Astrocyte (in vitro differentiated cells and primary cell): ENCODE results near the gene CACNA2D4. TPM values are rescaled to one million over a fixed set of nuclear protein-coding genes. Genes with fewer than 3 reads are reported as not detected.

ENCODE experiments used
- DNase-seq: peaks from one replicate; pipeline ENCODE4 v3.0.0-alpha.2; 2010; ENCODE audit warnings: low read depth
- FAIRE-seq: peaks from 2 replicates; lab custom pipeline; 2011; peaks lifted over from hg19 to GRCh38; lab: Jason Lieb, UNC
- H2AFZ ChIP-seq: 2 replicates; pipeline ENCODE4 v1.6.0; 2012; ENCODE audit warnings: low read depth, low read length, inconsistent platforms
- H3K27ac ChIP-seq: 2 replicates; pipeline ENCODE4 v1.5.1; 2011; ENCODE audit warnings: low read depth, low read length, inconsistent platforms
- H3K27me3 ChIP-seq: 2 replicates; pipeline ENCODE4 v1.6.0; 2011; ENCODE audit warnings: low read length, inconsistent platforms; ENCODE audit not compliant: insufficient read depth
- H3K36me3 ChIP-seq: 2 replicates; pipeline ENCODE4 v1.5.1; 2011; ENCODE audit warnings: low read length, inconsistent platforms; ENCODE audit not compliant: insufficient read depth
- H3K4me1 ChIP-seq: 2 replicates; pipeline ENCODE4 v1.5.1; 2011; ENCODE audit warnings: low read length, inconsistent platforms; ENCODE audit not compliant: insufficient read depth
- H3K4me2 ChIP-seq: 2 replicates; pipeline ENCODE4 v1.6.0; 2012; ENCODE audit warnings: low read length, inconsistent platforms
- H3K4me3 ChIP-seq: 2 replicates; pipeline ENCODE4 v1.5.1; 2011; ENCODE audit warnings: low read depth, mild to moderate bottlenecking, low read length, inconsistent platforms; ENCODE audit not compliant: insufficient read depth
- H3K79me2 ChIP-seq: 2 replicates; pipeline ENCODE4 v1.6.0; 2012; ENCODE audit warnings: mild to moderate bottlenecking, low read length, inconsistent platforms; ENCODE audit not compliant: insufficient read depth
- H3K9ac ChIP-seq: 2 replicates; pipeline ENCODE4 v1.6.0; 2012; ENCODE audit warnings: mild to moderate bottlenecking, low read length, inconsistent platforms
- H3K9me3 ChIP-seq: 2 replicates; pipeline ENCODE4 v1.5.1; 2012; ENCODE audit warnings: low read depth, mild to moderate bottlenecking, low read length, inconsistent platforms; ENCODE audit not compliant: insufficient read depth
- H4K20me1 ChIP-seq: 2 replicates; pipeline ENCODE4 v1.6.0; 2012; ENCODE audit warnings: low read length, inconsistent platforms; ENCODE audit not compliant: insufficient read depth
- H3K27ac Mint-ChIP-seq: one replicate; pipeline ENCODE4 v1.8.0; 2021; ENCODE audit warnings: mild to moderate bottlenecking, mixed read lengths; ENCODE audit not compliant: unreplicated experiment
- H3K27me3 Mint-ChIP-seq: one replicate; pipeline ENCODE4 v1.8.0; 2021; ENCODE audit warnings: low read depth, mixed read lengths; ENCODE audit not compliant: unreplicated experiment
- H3K36me3 Mint-ChIP-seq: one replicate; pipeline ENCODE4 v1.8.0; 2021; ENCODE audit warnings: low read depth, mixed read lengths; ENCODE audit not compliant: unreplicated experiment
- H3K4me1 Mint-ChIP-seq: one replicate; pipeline ENCODE4 v1.8.0; 2021; ENCODE audit warnings: low read depth, mixed read lengths; ENCODE audit not compliant: unreplicated experiment
- H3K4me3 Mint-ChIP-seq: one replicate; pipeline ENCODE4 v1.8.0; 2021; ENCODE audit warnings: mild to moderate bottlenecking, moderate library complexity, mixed read lengths; ENCODE audit not compliant: unreplicated experiment
- H3K9me3 Mint-ChIP-seq: one replicate; pipeline ENCODE4 v1.8.0; 2021; ENCODE audit warnings: mild to moderate bottlenecking, mixed read lengths; ENCODE audit not compliant: unreplicated experiment
- CTCF ChIP-seq: IDR thresholded peaks from 2 replicates; pipeline ENCODE4 v1.5.1; 2011; ENCODE audit warnings: low read depth, mild to moderate bottlenecking, inconsistent platforms, low read length, moderate library complexity; ENCODE audit not compliant: insufficient read depth
- EZH2 ChIP-seq: IDR thresholded peaks from 2 replicates; pipeline ENCODE4 v1.6.1; 2012; ENCODE audit warnings: mild to moderate bottlenecking, low read length, inconsistent platforms; ENCODE audit not compliant: insufficient read depth
- total RNA-seq: library from RNA; stranded (reverse); gene quantifications from 2 replicates; pipeline ENCODE4 v1.2.1, GENCODE V29; 2021

The CACNA2D4 gene
- total RNA-seq, 1 donor from 2014 or later = 0.09 TPM

DNA sequence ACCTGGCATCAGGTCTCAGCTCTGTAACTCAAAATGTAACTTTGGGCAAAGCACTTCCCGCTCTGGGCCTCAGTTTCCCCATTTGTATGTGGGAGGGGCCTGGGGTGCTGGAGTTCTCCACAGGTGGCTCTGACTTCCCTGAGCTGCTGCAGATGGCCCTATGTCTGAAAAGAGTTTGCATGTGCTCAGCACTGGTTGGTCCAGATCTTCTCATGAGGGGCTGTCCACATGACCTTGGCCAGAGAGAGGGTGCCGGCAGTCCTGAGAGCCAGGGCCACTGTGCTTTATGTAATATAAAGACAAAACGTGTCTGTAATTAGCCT lies 7.2 kb upstream of the CACNA2D4 start:
- H3K4me3 ChIP-seq = no peak overlapping the region
- peaks cover 17% of the 10 kb centered on the region for H3K27me3 ChIP-seq
- H3K9ac ChIP-seq = no peak overlapping the region
- no peaks in the 10 kb centered on the region for H3K36me3 ChIP-seq
- no peaks in the 10 kb centered on the region for H3K4me1 Mint-ChIP-seq
- no peak for DNase-seq
- TF ChIP-seq CTCF = no peak
- no peak for TF ChIP-seq EZH2
- no peak overlapping the region for H3K27ac Mint-ChIP-seq
- no peaks in the 10 kb centered on the region for H3K36me3 Mint-ChIP-seq
- no peak overlapping the region for H3K4me3 Mint-ChIP-seq
- peaks cover 51% of the 10 kb centered on the region for H3K27me3 Mint-ChIP-seq
- no peaks in the 10 kb centered on the region for H3K79me2 ChIP-seq
- no peak overlapping the region for H2AFZ ChIP-seq
- no peak for FAIRE-seq
- H3K4me2 ChIP-seq = no peak overlapping the region
- H3K9me3 ChIP-seq = no peaks in the 10 kb centered on the region
- H3K9me3 Mint-ChIP-seq = no peaks in the 10 kb centered on the region
- no peaks in the 10 kb centered on the region for H3K4me1 ChIP-seq
- no peaks in the 10 kb centered on the region for H4K20me1 ChIP-seq
- no peak overlapping the region for H3K27ac ChIP-seq

- H3K4me3 Mint-ChIP-seq = no peak overlapping the region
- Histone ChIP-seq H3K4me2 (no peak overlapping the region), H3K4me3 (no peak overlapping the region), H2AFZ (no peak overlapping the region), H4K20me1 (no peaks in the 10 kb centered on the region), H3K9ac (no peak overlapping the region), H3K4me1 (no peaks in the 10 kb centered on the region), H3K9me3 (no peaks in the 10 kb centered on the region), H3K79me2 (no peaks in the 10 kb centered on the region), H3K27me3 (peaks cover 17% of the 10 kb centered on the region), H3K27ac (no peak overlapping the region), H3K36me3 (no peaks in the 10 kb centered on the region)
- peaks cover 51% of the 10 kb centered on the region for H3K27me3 Mint-ChIP-seq
- H3K27ac Mint-ChIP-seq = no peak overlapping the region
- FAIRE-seq (no peak), DNase-seq (no peak)
- TF ChIP-seq EZH2 (no peak), CTCF (no peak)
- H3K9me3 Mint-ChIP-seq = no peaks in the 10 kb centered on the region
- H3K4me1 Mint-ChIP-seq = no peaks in the 10 kb centered on the region
- H3K36me3 Mint-ChIP-seq = no peaks in the 10 kb centered on the region
Measured at GRCh38 chr12:1924996-1925683, 6.7 kb upstream of the CACNA2D4 start.

GRCh38 chr12:1922985-1923384 lies 4.5 kb upstream of the CACNA2D4 start:
- Histone ChIP-seq H3K4me2 (no peak overlapping the region), H3K27ac (no peak overlapping the region), H3K27me3 (peaks cover 17% of the 10 kb centered on the region), H3K79me2 (no peaks in the 10 kb centered on the region), H3K4me1 (no peaks in the 10 kb centered on the region), H3K9me3 (no peaks in the 10 kb centered on the region), H3K4me3 (no peak overlapping the region), H2AFZ (no peak overlapping the region), H3K36me3 (no peaks in the 10 kb centered on the region), H4K20me1 (no peaks in the 10 kb centered on the region), H3K9ac (no peak overlapping the region)
- H3K27me3 Mint-ChIP-seq = peaks cover 38% of the 10 kb centered on the region
- no peaks in the 10 kb centered on the region for H3K9me3 Mint-ChIP-seq
- no peak overlapping the region for H3K4me3 Mint-ChIP-seq
- H3K27ac Mint-ChIP-seq = no peak overlapping the region
- TF ChIP-seq EZH2 (no peak), CTCF (no peak)
- H3K36me3 Mint-ChIP-seq = no peaks in the 10 kb centered on the region
- DNase-seq = no peak
- peaks cover 3% of the 10 kb centered on the region for H3K4me1 Mint-ChIP-seq
- no peak for FAIRE-seq
